GM12801 (cell line): ENCODE results near the gene YEATS4.

Source experiments
- TF ChIP-seq, protein P1 (sequence below): IDR thresholded peaks from one replicate; pipeline ENCODE4 v1.5.1; 2011; ENCODE audit warnings: control low read depth; ENCODE audit not compliant: insufficient read length; ENCODE audit errors: extremely low read depth

The YEATS4 gene

GRCh38 chr12:69354172-69354555 is 5.4 kb upstream of the YEATS4 start:
- TF ChIP-seq, protein P1, sequence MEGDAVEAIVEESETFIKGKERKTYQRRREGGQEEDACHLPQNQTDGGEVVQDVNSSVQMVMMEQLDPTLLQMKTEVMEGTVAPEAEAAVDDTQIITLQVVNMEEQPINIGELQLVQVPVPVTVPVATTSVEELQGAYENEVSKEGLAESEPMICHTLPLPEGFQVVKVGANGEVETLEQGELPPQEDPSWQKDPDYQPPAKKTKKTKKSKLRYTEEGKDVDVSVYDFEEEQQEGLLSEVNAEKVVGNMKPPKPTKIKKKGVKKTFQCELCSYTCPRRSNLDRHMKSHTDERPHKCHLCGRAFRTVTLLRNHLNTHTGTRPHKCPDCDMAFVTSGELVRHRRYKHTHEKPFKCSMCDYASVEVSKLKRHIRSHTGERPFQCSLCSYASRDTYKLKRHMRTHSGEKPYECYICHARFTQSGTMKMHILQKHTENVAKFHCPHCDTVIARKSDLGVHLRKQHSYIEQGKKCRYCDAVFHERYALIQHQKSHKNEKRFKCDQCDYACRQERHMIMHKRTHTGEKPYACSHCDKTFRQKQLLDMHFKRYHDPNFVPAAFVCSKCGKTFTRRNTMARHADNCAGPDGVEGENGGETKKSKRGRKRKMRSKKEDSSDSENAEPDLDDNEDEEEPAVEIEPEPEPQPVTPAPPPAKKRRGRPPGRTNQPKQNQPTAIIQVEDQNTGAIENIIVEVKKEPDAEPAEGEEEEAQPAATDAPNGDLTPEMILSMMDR: no peak

DNA sequence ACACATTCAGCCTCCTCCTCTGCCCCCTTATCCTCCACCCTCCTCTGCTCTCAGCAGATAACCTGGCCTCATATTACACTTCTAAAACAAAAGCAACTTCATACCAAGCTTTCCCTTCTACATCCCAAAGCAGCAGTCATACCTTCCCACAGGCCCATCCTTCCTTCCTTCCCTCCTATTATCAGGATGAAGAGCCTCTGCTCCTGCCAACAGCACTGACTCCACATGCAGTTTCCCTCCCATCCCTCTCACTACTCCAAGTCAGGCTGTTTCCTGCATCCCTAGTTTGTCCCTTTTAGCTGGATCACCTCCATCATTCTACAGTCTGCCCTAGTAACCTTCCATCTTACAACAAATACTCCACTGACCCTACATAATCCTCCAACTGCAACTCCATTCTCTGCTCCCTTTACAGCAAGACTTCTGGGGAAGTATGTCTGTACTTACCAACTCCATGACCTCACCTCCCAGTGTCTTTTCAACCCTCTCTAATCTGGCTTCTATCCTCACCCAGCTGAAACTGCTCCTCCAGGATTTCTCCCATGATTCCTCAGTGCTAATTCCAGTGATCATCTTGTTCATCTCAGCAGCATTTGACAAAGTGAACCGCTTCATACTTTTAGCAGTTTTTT is 4.9 kb upstream of the YEATS4 start:
- TF ChIP-seq, protein P1: no peak

- TF ChIP-seq, protein P1: no peak
Observed at GRCh38 chr12:69355363-69356028, 4.0 kb upstream of the YEATS4 start.

GRCh38 chr12:69360348-69360672 is 767 bp downstream of the YEATS4 start:
- TF ChIP-seq, protein P1: no peak

GRCh38 chr12:69366796-69367195 is 7.3 kb downstream of the YEATS4 start:
- TF ChIP-seq, protein P1: no peak

GRCh38 chr12:69368171-69368570 is 8.6 kb downstream of the YEATS4 start:
- TF ChIP-seq, protein P1: no peak

- TF ChIP-seq, protein P1: no peak
Observed at GRCh38 chr12:69383074-69383473, 23.5 kb downstream of the YEATS4 start.
